ENCODE measurements around the gene FRAT1. TPM values are rescaled to one million over a fixed set of nuclear protein-coding genes. Genes with fewer than 3 reads are reported as not detected.

FRAT1 gene
- total RNA-seq, 1 donor from 2014 or later, result 10.0 TPM

DNA sequence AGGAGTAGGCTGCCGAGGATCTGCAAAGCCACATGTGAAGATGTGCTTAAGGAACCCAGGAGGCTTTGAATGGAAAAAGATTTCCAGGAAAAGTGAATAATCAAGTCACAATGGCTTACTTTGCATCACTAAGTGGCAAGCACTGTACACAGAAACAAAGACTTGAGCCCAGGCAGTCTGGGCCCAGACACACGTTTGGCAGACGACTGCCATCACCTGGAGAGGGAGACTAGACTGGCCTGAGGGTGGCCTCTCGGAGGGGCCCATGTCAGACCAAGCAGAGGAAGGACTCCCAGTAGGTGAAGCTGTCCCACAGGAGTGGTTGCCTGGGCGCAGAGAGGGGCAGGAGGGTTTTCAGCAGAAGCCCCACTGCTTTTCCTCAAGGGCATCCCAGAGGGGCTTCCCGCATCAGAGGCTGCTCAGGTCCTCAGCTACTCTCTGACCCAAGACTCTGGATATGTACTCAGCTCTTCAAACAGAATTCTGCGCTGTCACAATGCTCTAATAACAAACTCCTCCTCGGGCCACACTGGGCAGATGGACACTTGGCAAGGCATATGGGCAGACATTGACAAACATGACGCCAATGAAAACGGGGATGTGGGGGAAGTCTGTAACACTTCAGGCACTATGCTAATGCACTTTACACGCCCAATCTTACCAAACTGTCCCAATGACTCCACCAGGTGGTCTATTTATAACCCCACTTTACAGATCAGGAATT, 43.4 kb downstream of the FRAT1 start:
- ATAC-seq, result peak; percentile 74
- DNase-seq (ENCODE audit: low spot score), result no peak

DNA sequence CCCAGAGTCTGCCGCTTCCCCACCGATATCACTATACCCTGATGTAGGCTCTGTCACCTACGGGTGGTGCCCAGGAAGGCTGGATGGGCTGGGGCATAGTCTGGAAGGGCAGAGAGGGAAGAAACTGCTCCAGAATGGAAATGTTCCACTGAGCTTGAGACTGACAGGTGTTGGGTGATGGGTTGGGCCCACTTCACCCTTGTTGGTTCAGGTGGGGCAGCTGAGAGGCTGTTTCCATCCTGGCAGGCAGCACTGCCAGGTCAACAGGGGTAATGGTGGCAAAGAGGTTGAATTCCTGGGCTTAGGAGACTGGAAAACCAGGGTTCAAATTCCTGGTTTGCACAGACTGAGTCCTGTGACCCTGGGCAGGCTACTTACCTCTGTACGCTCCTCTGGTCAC, 44.0 kb downstream of the FRAT1 start:
- ATAC-seq (peak; percentile 43), DNase-seq (ENCODE audit: low spot score) (no peak)

DNA sequence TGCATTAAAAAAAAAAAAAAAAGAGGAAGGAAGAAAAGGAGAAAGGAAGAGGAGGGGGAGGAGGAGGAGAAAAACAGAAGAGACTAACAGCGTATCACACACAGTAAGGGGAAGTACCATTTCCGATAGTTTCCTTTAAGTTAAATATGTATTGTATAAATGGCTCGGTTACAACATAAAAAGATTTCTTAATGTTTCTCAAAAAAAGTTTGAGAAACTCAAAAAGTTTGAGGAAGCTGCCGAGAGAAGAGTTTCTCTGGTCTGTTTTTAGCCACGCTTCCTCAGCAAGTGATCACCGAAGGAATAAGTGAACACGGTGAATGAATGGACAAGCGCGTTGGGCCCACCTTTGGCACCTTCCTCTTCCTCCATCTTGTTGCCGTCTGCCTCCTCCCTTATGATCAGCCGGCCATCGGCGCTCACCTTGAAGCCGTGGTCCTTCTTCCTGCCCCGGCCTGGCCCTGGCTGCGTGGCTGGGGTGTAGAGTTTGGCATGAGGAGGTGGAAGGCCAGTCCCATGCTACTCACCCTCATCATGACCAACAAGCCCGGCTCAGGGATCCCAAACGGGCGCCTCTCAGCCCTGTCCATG, 46.8 kb downstream of the FRAT1 start:
- DNase-seq (ENCODE audit: low spot score) (no peak), ATAC-seq (no peak)

DNA sequence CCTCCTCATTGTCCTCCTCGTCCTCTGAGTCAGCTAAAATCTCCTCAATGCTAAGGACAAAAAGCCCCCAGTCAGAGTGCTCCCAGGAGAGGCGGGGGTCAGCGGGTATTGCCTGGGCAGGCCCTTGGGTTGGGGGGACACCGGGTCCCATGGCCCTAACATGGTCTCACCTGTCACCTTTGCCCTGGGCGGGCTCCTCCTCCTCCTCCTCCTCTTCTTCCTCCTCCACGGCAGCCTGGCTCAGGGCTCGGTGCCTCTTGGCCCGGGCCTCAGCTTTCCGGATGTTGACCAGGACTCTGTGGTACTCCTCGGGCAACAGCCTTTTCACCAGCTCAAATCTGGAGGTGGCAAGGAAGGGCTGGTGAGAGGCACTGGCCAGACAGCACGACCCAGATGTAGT, 47.5 kb downstream of the FRAT1 start:
- no peak for ATAC-seq
- DNase-seq (ENCODE audit: low spot score), result no peak

DNA sequence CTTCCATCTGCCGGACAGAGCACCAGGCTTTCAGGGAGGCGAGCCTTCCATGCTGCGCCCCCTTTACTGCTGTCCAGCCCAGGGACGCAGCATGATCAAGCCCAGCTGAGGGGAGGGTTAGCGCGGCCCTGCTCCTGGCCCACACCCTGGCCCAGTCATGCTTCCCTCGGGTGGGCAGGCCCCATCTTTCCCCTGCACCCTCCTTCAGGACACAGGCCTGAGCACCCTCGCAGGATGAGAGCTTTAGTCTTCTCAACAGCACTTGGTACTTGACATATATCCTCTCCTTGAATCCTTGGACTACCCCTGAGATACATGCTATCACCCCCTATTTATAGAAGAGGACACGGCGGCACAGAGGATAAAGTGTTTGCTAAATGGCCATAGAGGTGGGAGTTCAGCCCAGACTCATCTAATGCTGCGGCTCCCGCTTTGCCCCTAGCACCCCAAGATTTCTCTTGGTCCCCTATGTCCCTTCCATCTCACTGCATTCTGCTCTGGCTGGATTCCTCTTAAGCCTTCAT, 48.1 kb downstream of the FRAT1 start:
- no peak for DNase-seq (ENCODE audit: low spot score)
- no peak for ATAC-seq

Other genes with a start within 250 kb of the FRAT1 start
- 0.08 TPM for gene SLIT1, start 133.3 kb upstream of the FRAT1 start, total RNA-seq
- 4.1 TPM for gene ARHGAP19, start 26.6 kb upstream of the FRAT1 start, total RNA-seq
- gene FRAT2, start 15.5 kb downstream of the FRAT1 start, total RNA-seq, result 10.3 TPM
- gene RRP12, start 82.1 kb downstream of the FRAT1 start, total RNA-seq, result 7.0 TPM
- gene PGAM1, start 106.9 kb downstream of the FRAT1 start, total RNA-seq, result 151 TPM
- 10.3 TPM for gene EXOSC1, start 126.7 kb downstream of the FRAT1 start, total RNA-seq
- 25.2 TPM for gene ZDHHC16, start 126.9 kb downstream of the FRAT1 start, total RNA-seq
- 20.7 TPM for gene MMS19, start 179.2 kb downstream of the FRAT1 start, total RNA-seq
- gene UBTD1, start 179.7 kb downstream of the FRAT1 start, total RNA-seq, result 7.1 TPM